ENCODE results near the gene SCAI.

DNA sequence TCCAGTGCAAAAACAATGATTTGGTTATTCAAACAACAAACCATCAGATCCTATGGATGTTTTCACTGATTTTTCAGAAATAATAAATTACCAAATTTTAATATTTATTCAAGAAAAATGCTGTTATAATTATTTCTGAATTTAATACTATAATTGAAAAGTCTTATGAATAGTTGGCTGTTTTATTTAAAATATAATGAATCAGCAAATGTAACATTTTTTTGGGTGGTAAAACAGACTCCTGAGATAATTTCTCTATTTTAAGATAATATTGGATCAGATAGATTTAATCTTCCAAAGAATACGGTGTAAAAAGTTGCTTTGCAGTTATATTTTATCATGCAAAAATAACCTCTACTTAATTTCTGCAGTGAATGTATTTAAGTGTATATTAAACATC is 197.2 kb downstream of the SCAI start:
- TF ChIP-seq, protein P1, sequence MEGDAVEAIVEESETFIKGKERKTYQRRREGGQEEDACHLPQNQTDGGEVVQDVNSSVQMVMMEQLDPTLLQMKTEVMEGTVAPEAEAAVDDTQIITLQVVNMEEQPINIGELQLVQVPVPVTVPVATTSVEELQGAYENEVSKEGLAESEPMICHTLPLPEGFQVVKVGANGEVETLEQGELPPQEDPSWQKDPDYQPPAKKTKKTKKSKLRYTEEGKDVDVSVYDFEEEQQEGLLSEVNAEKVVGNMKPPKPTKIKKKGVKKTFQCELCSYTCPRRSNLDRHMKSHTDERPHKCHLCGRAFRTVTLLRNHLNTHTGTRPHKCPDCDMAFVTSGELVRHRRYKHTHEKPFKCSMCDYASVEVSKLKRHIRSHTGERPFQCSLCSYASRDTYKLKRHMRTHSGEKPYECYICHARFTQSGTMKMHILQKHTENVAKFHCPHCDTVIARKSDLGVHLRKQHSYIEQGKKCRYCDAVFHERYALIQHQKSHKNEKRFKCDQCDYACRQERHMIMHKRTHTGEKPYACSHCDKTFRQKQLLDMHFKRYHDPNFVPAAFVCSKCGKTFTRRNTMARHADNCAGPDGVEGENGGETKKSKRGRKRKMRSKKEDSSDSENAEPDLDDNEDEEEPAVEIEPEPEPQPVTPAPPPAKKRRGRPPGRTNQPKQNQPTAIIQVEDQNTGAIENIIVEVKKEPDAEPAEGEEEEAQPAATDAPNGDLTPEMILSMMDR (IDR thresholded peaks at IDR 0.05): no peak
- TF ChIP-seq POLR2A (IDR thresholded peaks at IDR 0.05): no peak
